ENCODE data around the gene SH3TC1. TPM values are rescaled to one million over a fixed set of nuclear protein-coding genes. Genes with fewer than 3 reads are reported as not detected.

The SH3TC1 gene
- total and polyA plus RNA-seq, 2 of the 13 experiments (the other 11 are each of a cell fraction or from before 2014, with no cell fraction given) = 14.9 to 21.8 TPM

- TF ChIP-seq NONO (IDR thresholded peaks at IDR 0.05) = no peak
- peak; percentile 74 for TF ChIP-seq NONO (CRISPR knock-in tag; conservative IDR thresholded peaks at IDR 0.05)
- TF ChIP-seq SMAD9 (CRISPR knock-in tag; IDR thresholded peaks at IDR 0.05) = no peak
- TF ChIP-seq KLF16 (CRISPR knock-in tag; IDR thresholded peaks at IDR 0.05) = peak in 1 of 2 experiments; percentile 83; a peak in 1 of 4 replicates
- no peak for TF ChIP-seq ZNF83 (CRISPR knock-in tag; IDR thresholded peaks at IDR 0.05; ENCODE audit: borderline replicate concordance)
- TF ChIP-seq ZNF7 (CRISPR knock-in tag; IDR thresholded peaks at IDR 0.05) = peak; percentile 27; the same call in 1 of the 2 replicates
- no peak for TF ChIP-seq CHD4 (IDR thresholded peaks at IDR 0.05; ENCODE audit: borderline replicate concordance, low read length)
- no peak; the same call in 1 of the 2 replicates for TF ChIP-seq NRL (CRISPR knock-in tag; IDR thresholded peaks at IDR 0.05; ENCODE audit: borderline replicate concordance)
- TF ChIP-seq MEF2D (CRISPR knock-in tag; IDR thresholded peaks at IDR 0.05) = peak; percentile 62
- TF ChIP-seq ZNF329 (CRISPR knock-in tag; IDR thresholded peaks at IDR 0.05; ENCODE audit: low read depth) = peak; percentile 82; the same call in 1 of the 2 replicates
- TF ChIP-seq GABPB1 (CRISPR knock-in tag; IDR thresholded peaks at IDR 0.05) = peak; percentile 91
- peak; percentile 44 for TF ChIP-seq SNAI1 (CRISPR knock-in tag; IDR thresholded peaks at IDR 0.05; ENCODE audit: borderline replicate concordance)
- TF ChIP-seq HNRNPK (IDR thresholded peaks at IDR 0.05; ENCODE audit: low read depth, low read length, poor library complexity, severe bottlenecking) = peak; percentile 83
- TF ChIP-seq BRD4 (CRISPR knock-in tag; IDR thresholded peaks at IDR 0.05) = peak; percentile 60
- TF ChIP-seq AHDC1 (CRISPR knock-in tag; IDR thresholded peaks at IDR 0.05; ENCODE audit: borderline replicate concordance) = peak; percentile 55; the same call in 1 of the 2 replicates
- peak; percentile 92 for TF ChIP-seq ERF (CRISPR knock-in tag; IDR thresholded peaks at IDR 0.05)
- TF ChIP-seq SRSF9 (IDR thresholded peaks at IDR 0.05; ENCODE audit: borderline replicate concordance, insufficient read depth, low read depth, low read length, poor library complexity, severe bottlenecking) = no peak
- TF ChIP-seq HIVEP1 (CRISPR knock-in tag; IDR thresholded peaks at IDR 0.05) = peak; percentile 81
- TF ChIP-seq WIZ (CRISPR knock-in tag; IDR thresholded peaks at IDR 0.05) = no peak
- TF ChIP-seq REXO4 (CRISPR knock-in tag; IDR thresholded peaks at IDR 0.05; ENCODE audit: borderline replicate concordance) = no peak; the same call in 1 of the 2 replicates
- peak; percentile 65; the same call in 1 of the 2 replicates for TF ChIP-seq SP140L (CRISPR knock-in tag; IDR thresholded peaks at IDR 0.05; ENCODE audit: borderline replicate concordance)
- TF ChIP-seq MXD3 (CRISPR knock-in tag; IDR thresholded peaks at IDR 0.05) = peak; percentile 62
- no peak for TF ChIP-seq ZNF883 (CRISPR knock-in tag; IDR thresholded peaks at IDR 0.05; ENCODE audit: not compliant biosample characterization)
- peak; percentile 40; the same call in 1 of the 2 replicates for TF ChIP-seq SP4 (CRISPR knock-in tag; IDR thresholded peaks at IDR 0.05)
Observed at GRCh38 chr4:8198906-8199593, at the start of gene SH3TC1 (continued).

All from HepG2 (cell line).